ENCODE data around the gene TBX18. TPM values are rescaled to one million over a fixed set of nuclear protein-coding genes. Genes with fewer than 3 reads are reported as not detected.

The TBX18 gene
- total RNA-seq, 4 donors from 2014 or later, result under 0.01 to 19.9 (median 4.3) TPM

DNA sequence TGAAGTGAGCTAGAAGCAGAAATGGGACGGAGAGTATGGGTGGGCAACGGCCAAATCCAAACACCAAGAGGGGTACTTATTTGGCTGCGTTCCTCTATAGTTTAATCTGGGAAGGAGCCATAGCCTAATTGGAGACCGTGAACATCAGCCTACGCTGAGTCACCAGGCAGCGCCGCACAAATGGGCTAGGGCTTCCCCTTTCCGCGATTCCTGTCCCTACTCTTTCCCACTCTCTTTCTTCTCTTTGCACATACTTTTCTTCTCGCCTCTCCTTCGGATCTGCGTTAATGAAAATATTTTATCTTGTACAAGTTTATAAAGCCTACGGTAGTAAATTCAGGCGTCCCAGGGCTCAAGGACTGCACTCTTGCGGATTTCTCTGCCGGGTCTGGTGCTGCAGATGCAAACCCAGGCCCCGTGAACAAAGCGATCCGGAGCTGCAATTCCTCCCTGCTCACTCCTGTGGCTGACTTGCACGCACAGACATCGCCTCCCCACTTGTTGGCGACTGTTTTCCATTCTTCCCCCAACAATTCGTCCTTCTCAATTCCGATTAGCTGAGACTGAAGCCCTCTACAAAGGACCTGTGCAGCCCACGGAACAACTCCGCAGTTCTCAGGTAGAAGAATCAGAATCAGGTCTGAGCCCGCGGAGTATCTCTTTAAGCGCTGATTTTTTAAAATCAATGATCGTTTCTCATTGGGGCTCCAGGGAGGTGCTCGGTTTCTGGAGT is 4.2 kb upstream of the TBX18 start:
- DNase-seq, result no peak
- no peak overlapping the region for H3K27ac ChIP-seq

DNA sequence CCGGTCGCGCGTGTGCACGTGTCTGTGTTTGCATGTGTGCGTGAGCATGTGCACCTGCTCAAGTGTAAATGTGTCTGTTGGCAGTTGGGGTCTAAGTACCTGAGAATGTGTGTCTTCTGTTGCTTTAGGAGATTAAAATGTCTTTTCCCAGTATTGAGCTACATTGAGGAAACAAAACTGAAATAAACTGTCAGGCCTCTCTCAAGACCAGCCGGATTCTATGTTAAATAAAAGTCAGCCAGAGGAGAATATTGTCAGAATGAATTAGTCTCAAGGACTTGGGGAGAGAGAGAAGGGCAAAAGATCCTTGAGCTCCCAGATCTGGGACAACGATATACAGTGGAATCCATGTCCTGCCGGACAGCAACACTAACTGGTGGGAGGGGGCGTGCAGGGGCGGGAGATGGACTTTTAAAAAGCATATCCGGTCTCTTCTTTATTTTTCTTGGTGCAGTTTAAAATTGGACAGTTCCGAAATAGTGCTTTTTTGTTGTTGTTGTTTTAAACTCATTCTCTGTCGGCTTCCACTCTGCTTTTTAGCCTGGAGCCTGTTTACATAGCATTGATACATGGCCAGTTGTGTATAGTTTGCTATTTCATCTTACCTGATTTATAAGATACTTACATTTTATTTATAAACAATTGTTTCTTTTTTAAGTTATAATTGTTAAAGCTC is 3.3 kb upstream of the TBX18 start:
- no peak for DNase-seq
- no peaks in the 10 kb centered on the region for H3K36me3 ChIP-seq
- no peak overlapping the region for H3K27ac ChIP-seq
- H3K9me3 ChIP-seq, result no peaks in the 10 kb centered on the region
- intact Hi-C loops (cut with DNase I; ENCODE audit: low total_unique reads), result no loop called here
- TF ChIP-seq, protein P1, sequence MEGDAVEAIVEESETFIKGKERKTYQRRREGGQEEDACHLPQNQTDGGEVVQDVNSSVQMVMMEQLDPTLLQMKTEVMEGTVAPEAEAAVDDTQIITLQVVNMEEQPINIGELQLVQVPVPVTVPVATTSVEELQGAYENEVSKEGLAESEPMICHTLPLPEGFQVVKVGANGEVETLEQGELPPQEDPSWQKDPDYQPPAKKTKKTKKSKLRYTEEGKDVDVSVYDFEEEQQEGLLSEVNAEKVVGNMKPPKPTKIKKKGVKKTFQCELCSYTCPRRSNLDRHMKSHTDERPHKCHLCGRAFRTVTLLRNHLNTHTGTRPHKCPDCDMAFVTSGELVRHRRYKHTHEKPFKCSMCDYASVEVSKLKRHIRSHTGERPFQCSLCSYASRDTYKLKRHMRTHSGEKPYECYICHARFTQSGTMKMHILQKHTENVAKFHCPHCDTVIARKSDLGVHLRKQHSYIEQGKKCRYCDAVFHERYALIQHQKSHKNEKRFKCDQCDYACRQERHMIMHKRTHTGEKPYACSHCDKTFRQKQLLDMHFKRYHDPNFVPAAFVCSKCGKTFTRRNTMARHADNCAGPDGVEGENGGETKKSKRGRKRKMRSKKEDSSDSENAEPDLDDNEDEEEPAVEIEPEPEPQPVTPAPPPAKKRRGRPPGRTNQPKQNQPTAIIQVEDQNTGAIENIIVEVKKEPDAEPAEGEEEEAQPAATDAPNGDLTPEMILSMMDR (IDR thresholded peaks at IDR 0.05), result no peak
- no peak for TF ChIP-seq POLR2A (IDR thresholded peaks at IDR 0.05)
- peaks cover 16 to 93% of the 10 kb centered on the region in 2 donors for H3K27me3 ChIP-seq
- H3K4me3 ChIP-seq, result no peak overlapping the region
- no peaks in the 10 kb centered on the region for H3K4me1 ChIP-seq

More for the DNA sequence above, 4.2 kb upstream of the TBX18 start:
- H3K36me3 ChIP-seq, result no peaks in the 10 kb centered on the region
- peaks cover 23 to 93% of the 10 kb centered on the region in 2 donors for H3K27me3 ChIP-seq
- intact Hi-C loops (cut with DNase I; ENCODE audit: low total_unique reads), result no loop called here
- no peak overlapping the region for H3K4me3 ChIP-seq
- peaks cover 0 to 5% of the 10 kb centered on the region in 2 donors for H3K4me1 ChIP-seq
- no peak for TF ChIP-seq POLR2A (IDR thresholded peaks at IDR 0.05)
- TF ChIP-seq, protein P1 (IDR thresholded peaks at IDR 0.05), result no peak
- no peaks in the 10 kb centered on the region for H3K9me3 ChIP-seq

DNA sequence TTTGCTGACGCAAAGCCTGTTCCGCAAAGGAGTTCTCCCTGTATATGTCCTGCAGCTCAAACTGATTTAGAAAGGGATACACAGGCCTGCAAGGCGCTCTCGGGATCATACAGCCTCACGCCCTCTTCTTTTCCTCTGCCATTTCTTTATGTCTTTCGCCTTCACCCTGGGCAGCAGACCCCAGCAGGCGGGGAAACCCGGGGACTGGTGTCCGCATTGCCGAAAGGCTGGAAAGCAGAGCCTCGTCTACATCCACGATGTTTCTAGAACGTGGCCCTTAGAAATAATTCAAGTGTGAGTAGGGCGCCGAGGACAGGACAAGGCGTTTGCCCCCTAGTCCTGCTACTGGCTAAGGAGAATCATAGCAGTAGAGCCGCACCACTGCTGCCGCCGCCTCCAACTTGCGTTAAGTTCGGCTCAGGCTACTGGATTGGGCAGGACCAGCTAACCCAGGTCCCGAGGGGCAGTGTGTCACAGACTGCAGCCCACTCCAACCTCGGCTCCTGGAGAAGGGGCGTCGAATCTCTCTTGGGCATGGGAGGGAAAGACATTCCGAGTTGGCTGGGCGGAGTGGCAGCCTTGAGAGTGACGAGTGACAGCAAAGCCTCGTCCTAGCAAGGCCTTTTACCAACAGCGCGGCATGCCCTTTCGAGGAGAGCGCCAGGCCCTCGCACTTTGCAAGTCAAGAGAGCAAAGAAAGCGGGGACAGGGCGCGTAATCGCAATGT is 2.6 kb upstream of the TBX18 start:
- intact Hi-C loops (cut with DNase I; ENCODE audit: low total_unique reads), result no loop called here
- no peak for TF ChIP-seq POLR2A (IDR thresholded peaks at IDR 0.05)
- TF ChIP-seq, protein P1 (IDR thresholded peaks at IDR 0.05), result no peak

DNA sequence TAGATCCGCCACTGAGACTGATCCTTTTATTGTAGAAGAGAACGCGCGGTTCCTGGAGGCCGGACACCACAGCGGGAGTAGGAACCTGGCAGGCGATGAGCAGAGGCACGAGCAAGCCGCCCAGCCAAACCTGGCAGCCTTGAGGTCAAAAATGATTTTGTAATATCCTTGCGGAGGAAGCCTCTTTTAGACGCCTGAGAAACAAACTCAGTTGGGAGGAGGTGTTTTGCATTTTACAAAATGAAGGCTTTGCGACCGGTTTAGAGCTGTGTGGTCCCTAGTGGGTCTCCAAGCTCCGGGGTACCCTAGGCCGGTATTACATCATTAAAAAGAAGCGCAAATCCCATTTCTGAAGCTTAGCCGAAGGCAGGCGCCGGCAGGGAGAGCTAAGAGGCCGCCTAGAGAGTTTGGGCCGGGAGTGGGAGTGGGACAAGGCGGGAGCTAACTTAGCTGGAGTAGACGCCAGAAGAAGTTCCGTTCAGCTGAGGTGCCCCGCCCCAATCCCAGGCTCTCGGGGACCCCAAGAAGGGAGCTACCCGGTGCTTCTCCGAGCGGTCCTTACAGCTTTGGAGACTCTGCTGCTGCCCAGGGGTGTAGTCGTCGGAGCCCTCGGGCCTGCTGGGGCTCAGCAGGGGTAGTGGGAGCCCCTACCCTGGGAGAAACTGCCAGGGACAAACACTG is 1.9 kb upstream of the TBX18 start:
- no peaks in the 10 kb centered on the region for H3K9me3 ChIP-seq
- H3K4me3 ChIP-seq, result no peak overlapping the region
- TF ChIP-seq, protein P1 (IDR thresholded peaks at IDR 0.05), result no peak
- intact Hi-C loops (cut with DNase I; ENCODE audit: low total_unique reads), result no loop called here
- H3K36me3 ChIP-seq, result no peaks in the 10 kb centered on the region
- H3K27me3 ChIP-seq, result peaks cover 16 to 93% of the 10 kb centered on the region in 2 donors
- no peak for DNase-seq
- H3K4me1 ChIP-seq, result no peaks in the 10 kb centered on the region
- no peak overlapping the region for H3K27ac ChIP-seq

More for the DNA sequence above, 2.6 kb upstream of the TBX18 start:
- no peak for DNase-seq
- no peak overlapping the region for H3K27ac ChIP-seq
- H3K4me3 ChIP-seq, result no peak overlapping the region
- no peaks in the 10 kb centered on the region for H3K36me3 ChIP-seq
- no peaks in the 10 kb centered on the region for H3K9me3 ChIP-seq
- H3K4me1 ChIP-seq, result no peaks in the 10 kb centered on the region
- H3K27me3 ChIP-seq, result peaks cover 16 to 93% of the 10 kb centered on the region in 2 donors

All from uterus (tissue), 4 donors.